ENCODE data around the gene RIPOR3.
A peak's percentile ranks its signal among the peaks of the same experiment; 100 is the strongest.
"Not testable (repeated sequence)": the region's sequence is repeated elsewhere in the genome, so short reads cannot be mapped to it uniquely, and the experiment has no call there.

The RIPOR3 gene

DNA sequence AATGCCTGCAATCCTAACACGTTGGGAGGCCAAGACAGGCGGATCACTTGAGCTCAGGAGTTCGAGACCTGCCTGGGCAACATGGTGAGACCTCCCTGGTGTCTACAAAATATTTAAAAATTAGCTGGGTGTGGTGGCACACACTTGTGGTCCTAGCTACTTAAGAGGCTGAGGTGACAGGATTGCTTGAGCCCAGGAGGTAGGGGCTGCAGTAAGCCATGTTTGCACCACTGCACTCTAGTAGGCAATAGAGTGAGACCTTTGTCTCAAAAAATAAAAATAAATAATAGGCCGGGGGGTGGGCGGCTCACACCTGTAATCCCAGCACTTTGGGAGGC, 18.3 kb upstream of the RIPOR3 start:
- no peaks in the 10 kb centered on the region for H3K9me3 Mint-ChIP-seq
- TF ChIP-seq, protein P1, sequence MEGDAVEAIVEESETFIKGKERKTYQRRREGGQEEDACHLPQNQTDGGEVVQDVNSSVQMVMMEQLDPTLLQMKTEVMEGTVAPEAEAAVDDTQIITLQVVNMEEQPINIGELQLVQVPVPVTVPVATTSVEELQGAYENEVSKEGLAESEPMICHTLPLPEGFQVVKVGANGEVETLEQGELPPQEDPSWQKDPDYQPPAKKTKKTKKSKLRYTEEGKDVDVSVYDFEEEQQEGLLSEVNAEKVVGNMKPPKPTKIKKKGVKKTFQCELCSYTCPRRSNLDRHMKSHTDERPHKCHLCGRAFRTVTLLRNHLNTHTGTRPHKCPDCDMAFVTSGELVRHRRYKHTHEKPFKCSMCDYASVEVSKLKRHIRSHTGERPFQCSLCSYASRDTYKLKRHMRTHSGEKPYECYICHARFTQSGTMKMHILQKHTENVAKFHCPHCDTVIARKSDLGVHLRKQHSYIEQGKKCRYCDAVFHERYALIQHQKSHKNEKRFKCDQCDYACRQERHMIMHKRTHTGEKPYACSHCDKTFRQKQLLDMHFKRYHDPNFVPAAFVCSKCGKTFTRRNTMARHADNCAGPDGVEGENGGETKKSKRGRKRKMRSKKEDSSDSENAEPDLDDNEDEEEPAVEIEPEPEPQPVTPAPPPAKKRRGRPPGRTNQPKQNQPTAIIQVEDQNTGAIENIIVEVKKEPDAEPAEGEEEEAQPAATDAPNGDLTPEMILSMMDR (IDR thresholded peaks at IDR 0.05; ENCODE audit: unreplicated experiment in 3 of 3): no peak
- H3K4me1 Mint-ChIP-seq: peaks cover 42% of the 10 kb centered on the region
- H3K27ac Mint-ChIP-seq: no peak overlapping the region
- H3K36me3 Mint-ChIP-seq (ENCODE audit: low read depth): no peaks in the 10 kb centered on the region
- no peak overlapping the region for H3K4me3 Mint-ChIP-seq
- H3K27me3 Mint-ChIP-seq (ENCODE audit: low read depth): no peaks in the 10 kb centered on the region

DNA sequence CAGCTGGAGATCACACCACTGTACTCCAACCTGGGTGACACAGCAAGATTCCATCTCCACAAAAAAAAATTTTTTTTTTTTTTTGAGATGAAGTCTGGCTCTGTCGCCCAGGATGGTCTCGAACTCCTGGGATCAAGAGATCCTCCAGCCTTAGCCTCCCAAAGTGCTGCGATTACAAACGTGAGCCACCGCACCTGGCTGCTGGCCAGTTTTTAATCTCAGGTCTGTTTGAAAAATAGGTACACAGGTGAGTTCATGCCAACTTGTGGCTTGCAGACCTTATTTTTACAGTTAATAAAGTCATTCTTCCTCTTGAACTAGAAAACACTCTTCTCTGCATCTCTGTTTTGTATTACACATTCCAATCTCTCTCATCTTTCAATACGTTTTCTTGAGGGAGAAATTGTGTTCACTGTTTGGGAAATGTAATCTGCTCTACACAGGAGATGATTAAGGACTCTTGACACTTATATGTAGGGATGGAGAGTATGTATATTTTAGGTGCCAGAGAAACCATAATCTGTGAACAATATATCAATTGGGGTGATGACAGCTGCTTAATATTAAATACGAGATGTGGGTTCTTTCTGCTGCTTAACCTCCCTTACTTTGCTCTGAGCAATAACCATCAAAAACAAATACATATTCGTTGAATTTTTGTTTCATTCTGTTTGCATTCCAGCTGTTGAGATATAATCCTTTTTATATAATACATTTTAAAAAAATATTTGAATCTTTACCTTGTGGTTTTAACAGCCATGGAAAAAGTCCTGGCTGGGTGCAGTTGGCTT, 17.7 kb upstream of the RIPOR3 start:
- no peak overlapping the region for H3K4me3 Mint-ChIP-seq
- peaks cover 42% of the 10 kb centered on the region for H3K4me1 Mint-ChIP-seq
- H3K36me3 Mint-ChIP-seq (ENCODE audit: low read depth): no peaks in the 10 kb centered on the region
- TF ChIP-seq, protein P1 (IDR thresholded peaks at IDR 0.05; ENCODE audit: unreplicated experiment in 3 of 3): no peak
- H3K27me3 Mint-ChIP-seq (ENCODE audit: low read depth): no peaks in the 10 kb centered on the region
- H3K9me3 Mint-ChIP-seq: no peaks in the 10 kb centered on the region
- peak overlapping the region in 2 of 3 experiments; percentile 8 to 17 for H3K27ac Mint-ChIP-seq

DNA sequence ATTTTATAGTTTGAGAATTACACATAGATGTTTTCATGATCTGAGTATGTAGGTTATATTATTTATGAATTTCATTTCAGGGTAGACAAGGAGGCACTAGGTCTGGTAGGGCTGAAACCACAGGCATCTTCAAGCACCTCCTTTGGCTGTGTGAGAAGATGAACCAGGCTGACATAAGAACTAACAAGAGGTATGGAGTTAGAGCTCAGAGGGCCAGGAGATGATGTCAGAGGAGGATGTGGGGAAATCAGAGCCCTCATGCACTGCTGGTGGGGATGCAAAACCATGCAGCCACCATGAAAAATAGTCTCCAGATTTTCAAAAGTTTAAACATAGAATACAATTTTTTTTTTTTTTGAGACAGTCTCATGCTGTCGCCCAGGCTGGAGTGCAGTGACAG, 13.6 kb upstream of the RIPOR3 start:
- Mint-ChIP-seq H3K27ac (no peak overlapping the region), H3K27me3 (ENCODE audit: low read depth) (peaks cover 18% of the 10 kb centered on the region), H3K36me3 (ENCODE audit: low read depth) (no peaks in the 10 kb centered on the region), H3K4me1 (peaks cover 31% of the 10 kb centered on the region), H3K9me3 (no peaks in the 10 kb centered on the region), H3K4me3 (no peak overlapping the region)
- TF ChIP-seq, protein P1 (IDR thresholded peaks at IDR 0.05; ENCODE audit: unreplicated experiment in 3 of 3): no peak

DNA sequence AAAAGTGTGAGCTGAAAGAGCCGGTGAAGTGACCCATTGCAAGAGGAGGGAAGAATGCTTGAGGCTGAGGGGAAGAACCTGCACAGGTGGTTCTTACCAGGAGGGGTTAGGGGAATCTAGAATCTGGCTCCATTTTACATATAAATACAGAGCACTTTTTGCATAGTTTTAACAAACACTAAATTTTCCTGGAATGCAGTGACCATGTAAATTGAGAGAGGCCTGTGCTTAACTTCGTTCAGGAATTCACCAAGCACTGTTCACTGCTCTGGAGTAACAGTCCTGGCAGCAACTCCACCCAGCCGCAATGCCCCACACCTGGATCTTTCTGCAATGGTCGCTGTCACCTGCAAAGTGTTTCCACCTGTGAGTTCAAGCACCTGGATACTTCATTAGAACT, 13.2 kb upstream of the RIPOR3 start:
- H3K27ac Mint-ChIP-seq: no peak overlapping the region
- H3K36me3 Mint-ChIP-seq (ENCODE audit: low read depth): no peaks in the 10 kb centered on the region
- TF ChIP-seq, protein P1 (IDR thresholded peaks at IDR 0.05; ENCODE audit: unreplicated experiment in 3 of 3): no peak
- H3K9me3 Mint-ChIP-seq: no peaks in the 10 kb centered on the region
- H3K4me3 Mint-ChIP-seq: no peak overlapping the region
- H3K27me3 Mint-ChIP-seq (ENCODE audit: low read depth): peaks cover 21% of the 10 kb centered on the region
- H3K4me1 Mint-ChIP-seq: peaks cover 31% of the 10 kb centered on the region

DNA sequence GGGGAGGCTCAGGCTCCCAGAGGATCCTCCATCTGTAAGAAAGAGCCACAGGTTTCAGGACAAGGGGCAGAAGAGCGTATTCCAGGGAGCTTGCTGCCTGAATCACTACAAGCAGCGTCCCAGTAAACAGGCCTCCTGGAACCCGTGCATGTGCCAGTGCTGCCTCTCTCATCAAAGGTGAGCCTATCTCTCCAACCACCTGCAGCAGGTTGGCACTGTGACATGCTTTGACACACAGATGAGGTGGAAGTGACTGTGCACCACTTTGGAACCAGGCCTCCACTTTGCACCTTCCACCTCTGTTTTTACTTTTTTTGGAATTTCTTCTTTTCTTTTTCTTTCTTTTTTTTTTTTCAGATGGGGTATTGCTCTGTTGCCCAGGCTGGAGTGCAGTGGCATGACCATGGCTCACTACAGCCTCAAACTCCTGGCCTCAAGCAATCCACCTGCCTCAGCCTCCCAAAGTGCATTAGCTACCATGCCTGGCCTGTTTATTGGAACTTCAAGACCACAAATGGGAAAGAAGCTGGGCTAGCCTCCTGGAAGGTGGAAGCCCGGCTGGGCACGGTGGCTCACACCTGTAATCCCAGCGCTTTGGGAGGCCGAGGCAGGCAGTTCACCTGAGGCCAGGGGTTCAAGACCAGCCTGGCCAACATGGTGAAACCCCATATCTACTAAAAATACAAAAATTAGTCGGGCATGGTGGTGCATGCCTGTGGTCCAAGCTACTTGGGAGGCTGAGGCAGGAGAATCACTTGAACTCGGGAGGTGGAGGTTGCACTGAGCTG, 12.5 kb upstream of the RIPOR3 start:
- H3K4me1 Mint-ChIP-seq: peaks cover 26% of the 10 kb centered on the region
- H3K9me3 Mint-ChIP-seq; H3K36me3 Mint-ChIP-seq (ENCODE audit: low read depth); H3K4me3 Mint-ChIP-seq: not testable (repeated sequence)
- peak overlapping the region in 1 of 3 experiments; percentile 47 for H3K27ac Mint-ChIP-seq
- H3K27me3 Mint-ChIP-seq (ENCODE audit: low read depth): peaks cover 23% of the 10 kb centered on the region

DNA sequence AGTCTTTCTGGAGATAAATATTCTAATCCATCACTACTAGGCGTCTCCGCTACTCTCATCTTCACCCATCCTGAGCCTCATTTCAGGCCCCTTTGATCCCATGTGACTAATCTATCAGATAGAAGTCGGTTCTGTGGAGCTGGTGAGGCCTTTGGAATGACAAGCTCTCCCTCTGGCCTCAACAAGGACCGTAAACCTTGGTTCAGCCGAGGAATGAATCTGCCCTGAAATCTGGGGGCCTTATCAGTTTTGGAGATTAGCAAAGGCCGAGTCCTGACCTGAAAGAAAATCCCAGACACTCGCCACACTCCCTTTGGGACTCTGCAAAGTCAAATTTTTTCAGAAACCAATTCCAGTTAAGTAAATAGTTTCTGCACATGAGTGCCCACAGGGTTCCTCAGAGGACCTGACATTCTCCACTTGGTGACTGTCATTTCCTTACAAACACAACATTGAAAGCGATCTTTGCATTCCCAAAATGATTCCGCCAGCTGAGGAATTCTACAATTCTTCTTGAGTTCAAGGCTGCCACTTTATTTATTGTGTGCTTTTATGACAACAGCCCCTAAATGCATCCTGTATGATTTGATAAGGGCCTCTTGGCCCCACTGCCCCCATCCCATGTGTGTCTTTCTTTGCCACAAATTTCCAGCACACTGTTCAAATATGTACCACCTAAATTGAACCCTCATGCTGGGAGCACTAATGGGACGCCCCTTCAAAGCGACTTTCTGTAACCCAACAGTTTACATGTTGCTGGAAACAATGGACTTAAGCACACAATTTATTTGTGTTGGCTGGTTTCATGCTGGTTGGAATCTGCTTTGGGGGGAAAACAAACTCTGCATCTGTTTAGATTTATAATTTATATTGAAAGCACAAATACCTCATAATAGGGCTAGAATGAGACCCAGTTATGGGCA, 10.0 kb upstream of the RIPOR3 start:
- H3K27me3 Mint-ChIP-seq (ENCODE audit: low read depth): peaks cover 23% of the 10 kb centered on the region
- H3K27ac Mint-ChIP-seq: peak overlapping the region in 2 of 3 experiments; percentile 72 to 85
- H3K4me1 Mint-ChIP-seq: peaks cover 20% of the 10 kb centered on the region
- no peaks in the 10 kb centered on the region for H3K36me3 Mint-ChIP-seq (ENCODE audit: low read depth)
- no peaks in the 10 kb centered on the region for H3K9me3 Mint-ChIP-seq
- no peak overlapping the region for H3K4me3 Mint-ChIP-seq
- TF ChIP-seq, protein P1 (IDR thresholded peaks at IDR 0.05; ENCODE audit: unreplicated experiment in 3 of 3): no peak
